ENCODE measurements around the gene GALNT9.

- TF ChIP-seq, protein P1, sequence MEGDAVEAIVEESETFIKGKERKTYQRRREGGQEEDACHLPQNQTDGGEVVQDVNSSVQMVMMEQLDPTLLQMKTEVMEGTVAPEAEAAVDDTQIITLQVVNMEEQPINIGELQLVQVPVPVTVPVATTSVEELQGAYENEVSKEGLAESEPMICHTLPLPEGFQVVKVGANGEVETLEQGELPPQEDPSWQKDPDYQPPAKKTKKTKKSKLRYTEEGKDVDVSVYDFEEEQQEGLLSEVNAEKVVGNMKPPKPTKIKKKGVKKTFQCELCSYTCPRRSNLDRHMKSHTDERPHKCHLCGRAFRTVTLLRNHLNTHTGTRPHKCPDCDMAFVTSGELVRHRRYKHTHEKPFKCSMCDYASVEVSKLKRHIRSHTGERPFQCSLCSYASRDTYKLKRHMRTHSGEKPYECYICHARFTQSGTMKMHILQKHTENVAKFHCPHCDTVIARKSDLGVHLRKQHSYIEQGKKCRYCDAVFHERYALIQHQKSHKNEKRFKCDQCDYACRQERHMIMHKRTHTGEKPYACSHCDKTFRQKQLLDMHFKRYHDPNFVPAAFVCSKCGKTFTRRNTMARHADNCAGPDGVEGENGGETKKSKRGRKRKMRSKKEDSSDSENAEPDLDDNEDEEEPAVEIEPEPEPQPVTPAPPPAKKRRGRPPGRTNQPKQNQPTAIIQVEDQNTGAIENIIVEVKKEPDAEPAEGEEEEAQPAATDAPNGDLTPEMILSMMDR (IDR thresholded peaks at IDR 0.05) = no peak
- no peak for TF ChIP-seq POLR2A (IDR thresholded peaks at IDR 0.05)
Measured at GRCh38 chr12:132286912-132287311, 42.5 kb downstream of the GALNT9 start.

Data from right lobe of liver (tissue), 4 donors.